Lower leg skin (tissue), 4 donors: ENCODE results near the gene THBS3. TPM values are rescaled to one million over a fixed set of nuclear protein-coding genes. Genes with fewer than 3 reads are reported as not detected.

Experiments
- DNase-seq, 2 donors: peaks; one replicate each; pipeline ENCODE4 v3.0.0-alpha.2; 2019; ENCODE audit warnings: low spot score in 2 of 2
- H3K4me3 ChIP-seq: fragments of 200-600 bp; sonication (generic); 2 replicates; pipeline ENCODE4 v1.5.1; 2017; ENCODE audit warnings: mild to moderate bottlenecking, low read depth; ENCODE audit not compliant: poor library complexity, severe bottlenecking
- POLR2A ChIP-seq, 2 donors: fragments of 450-650 bp; IDR thresholded peaks; one replicate each; pipeline ENCODE4 v1.6.1; 2016 to 2017; ENCODE audit warnings: antibody characterized with exemption in 2 of 2, mild to moderate bottlenecking in 1 of 2, moderate library complexity in 1 of 2
- WGBS, 2 donors: methylation state at CpG; one replicate each; pipeline ENCODE4 v1.1.5; 2018; 5-methylcytosine and 5-hydroxymethylcytosine counted together
- intact Hi-C: fragments of 100-400 bp; cut with DNase I; formaldehyde crosslinking; loops from one replicate; pipeline ENCODE4 v1.15.0; 2023; ENCODE audit warnings: low total_unique reads
- total RNA-seq, 4 donors: library from RNA; depleted of rRNA; stranded (reverse); fragments of >200 nt; gene quantifications; one replicate each; pipeline ENCODE4 v1.1.0, GENCODE V29; 2016
- TF ChIP-seq, protein P1 (sequence below), 3 donors: fragments of 450-650 bp; IDR thresholded peaks; one replicate each; pipeline ENCODE4 v1.5.1; 2016; ENCODE audit warnings: antibody characterized with exemption in 3 of 3, mild to moderate bottlenecking in 3 of 3, moderate library complexity in 2 of 3

Gene THBS3
- total RNA-seq, 4 donors from 2014 or later: 15.6 to 26.6 (median 20.2) TPM

GRCh38 chr1:155173478-155174323, 34.0 kb downstream of the THBS3 start, which contains the start of gene TRIM46:
TSS of gene TRIM46 (plus strand) at chr1:155173849. CDS start at chr1:155173967, 118 bp downstream.
- no peak for TF ChIP-seq POLR2A (IDR thresholded peaks at IDR 0.05)
- TF ChIP-seq, protein P1, sequence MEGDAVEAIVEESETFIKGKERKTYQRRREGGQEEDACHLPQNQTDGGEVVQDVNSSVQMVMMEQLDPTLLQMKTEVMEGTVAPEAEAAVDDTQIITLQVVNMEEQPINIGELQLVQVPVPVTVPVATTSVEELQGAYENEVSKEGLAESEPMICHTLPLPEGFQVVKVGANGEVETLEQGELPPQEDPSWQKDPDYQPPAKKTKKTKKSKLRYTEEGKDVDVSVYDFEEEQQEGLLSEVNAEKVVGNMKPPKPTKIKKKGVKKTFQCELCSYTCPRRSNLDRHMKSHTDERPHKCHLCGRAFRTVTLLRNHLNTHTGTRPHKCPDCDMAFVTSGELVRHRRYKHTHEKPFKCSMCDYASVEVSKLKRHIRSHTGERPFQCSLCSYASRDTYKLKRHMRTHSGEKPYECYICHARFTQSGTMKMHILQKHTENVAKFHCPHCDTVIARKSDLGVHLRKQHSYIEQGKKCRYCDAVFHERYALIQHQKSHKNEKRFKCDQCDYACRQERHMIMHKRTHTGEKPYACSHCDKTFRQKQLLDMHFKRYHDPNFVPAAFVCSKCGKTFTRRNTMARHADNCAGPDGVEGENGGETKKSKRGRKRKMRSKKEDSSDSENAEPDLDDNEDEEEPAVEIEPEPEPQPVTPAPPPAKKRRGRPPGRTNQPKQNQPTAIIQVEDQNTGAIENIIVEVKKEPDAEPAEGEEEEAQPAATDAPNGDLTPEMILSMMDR (IDR thresholded peaks at IDR 0.05): no peak
- peak in 1 of 2 donors; percentile 88 for DNase-seq
- peak within 1 kb of the TSS; percentile 71 for H3K4me3 ChIP-seq
- intact Hi-C loops: no loop called here
- WGBS, 2 donors: 3% methylated on average over 33 to 38 of the region's 38 CpGs

- intact Hi-C loops: no loop called here
- WGBS, 2 donors: 0% methylated on average over 43 to 54 of the region's 57 CpGs
- DNase-seq: peak; percentile 93 to 99
- H3K4me3 ChIP-seq: peak within 1 kb of the TSS; percentile 71
- TF ChIP-seq, protein P1 (IDR thresholded peaks at IDR 0.05): peak in 1 of 3 donors; percentile 52
- no peak for TF ChIP-seq POLR2A (IDR thresholded peaks at IDR 0.05)
Observed at GRCh38 chr1:155172732-155173477, 34.8 kb downstream of the THBS3 start, which contains the start of gene KRTCAP2. TSS of gene KRTCAP2 (minus strand) at chr1:155173304. CDS start at chr1:155173224, 80 bp downstream.

- DNase-seq: peak in 1 of 2 donors; percentile 65
- peak overlapping the region; percentile 71 for H3K4me3 ChIP-seq
- TF ChIP-seq, protein P1 (IDR thresholded peaks at IDR 0.05): no peak
- no peak for TF ChIP-seq POLR2A (IDR thresholded peaks at IDR 0.05)
- WGBS, 2 donors: 40 to 48% methylated on average over 8 of the region's 8 CpGs
- intact Hi-C loops: no loop called here
Observed at GRCh38 chr1:155171836-155172731, 35.6 kb downstream of the THBS3 start.

DNA sequence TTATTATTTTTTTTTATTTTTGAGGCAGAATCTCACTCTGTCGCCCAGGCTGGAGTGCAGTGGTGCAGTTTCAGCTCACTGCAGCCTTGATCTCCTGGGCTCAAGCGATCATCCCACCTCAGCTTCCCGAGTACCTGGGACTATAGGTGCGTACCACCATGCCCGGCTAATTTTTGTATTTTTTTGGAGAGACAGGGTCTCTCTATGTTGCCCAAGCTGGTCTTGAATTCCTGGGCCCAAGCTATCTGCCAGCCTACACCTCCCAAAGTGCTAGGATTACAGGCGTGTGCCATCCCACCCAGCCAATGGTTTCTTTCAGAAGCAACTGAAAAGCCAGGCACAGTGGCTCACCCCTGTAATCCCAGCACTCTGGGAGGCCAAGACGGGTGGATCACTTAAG, 36.9 kb downstream of the THBS3 start:
- no peak overlapping the region for H3K4me3 ChIP-seq
- TF ChIP-seq, protein P1 (IDR thresholded peaks at IDR 0.05): no peak
- intact Hi-C loops: no loop called here
- WGBS, 2 donors: 90 to 97% methylated on average over 7 of the region's 7 CpGs
- DNase-seq: peak in 1 of 2 donors; percentile 72

DNA sequence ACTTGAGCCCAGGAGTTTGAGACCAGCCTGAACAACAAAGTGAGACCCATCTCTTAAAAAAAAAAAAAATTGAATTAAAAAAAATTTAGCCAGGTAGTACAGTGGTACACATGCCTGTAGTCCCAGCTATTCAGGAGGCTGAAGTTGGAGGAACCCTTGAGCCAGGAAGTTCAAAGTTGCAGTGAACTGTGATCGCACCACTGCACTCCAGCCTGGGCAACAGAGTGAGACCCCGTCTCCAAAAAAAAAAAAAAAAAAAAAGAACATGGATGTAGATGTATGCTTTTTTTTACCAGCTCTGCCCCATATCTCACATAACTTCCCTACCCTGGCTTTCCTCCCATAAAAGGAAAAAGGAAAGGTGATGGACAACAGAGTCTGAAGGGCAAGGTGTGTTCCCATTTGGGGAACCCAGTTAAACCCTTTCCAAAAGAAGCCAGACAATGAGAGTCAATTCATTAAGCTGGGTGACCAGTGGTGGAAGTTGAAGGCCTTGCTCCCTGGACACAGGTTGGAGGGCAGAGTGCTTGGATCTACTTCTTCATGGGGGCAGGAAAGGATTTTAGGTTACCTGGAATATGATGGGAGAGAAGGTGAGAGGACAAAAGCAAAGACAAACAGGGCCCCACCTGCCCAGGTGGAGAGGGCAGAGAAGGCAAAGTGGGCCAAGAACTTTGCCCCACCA, 37.5 kb downstream of the THBS3 start:
- DNase-seq: no peak
- H3K4me3 ChIP-seq: no peak overlapping the region
- WGBS, 2 donors: 83 to 89% methylated on average over 2 of the region's 2 CpGs
- intact Hi-C loops: no loop called here
- TF ChIP-seq POLR2A (IDR thresholded peaks at IDR 0.05): no peak
- TF ChIP-seq, protein P1 (IDR thresholded peaks at IDR 0.05): no peak
